Fibroblast of skin of left quadriceps (primary cell): ENCODE measurements around the gene UGGT1.
"Not testable (repeated sequence)": the region's sequence is repeated elsewhere in the genome, so short reads cannot be mapped to it uniquely, and the experiment has no call there.

Experiments
- DNase-seq, 2 experiments: peaks; one replicate each; pipeline ENCODE4 v3.0.0-alpha.2; 2013; ENCODE audit warnings: low read depth in 2 of 2

Gene UGGT1

GRCh38 chr2:128115921-128116623 is 25.1 kb downstream of the UGGT1 start:
- no peak for DNase-seq

GRCh38 chr2:128134573-128134972 is 43.6 kb downstream of the UGGT1 start:
- no peak for DNase-seq

- no peak for DNase-seq
These were observed 46.2 kb downstream of the UGGT1 start for GRCh38 chr2:128137094-128137616.

- no peak for DNase-seq
These were observed 48.6 kb downstream of the UGGT1 start for GRCh38 chr2:128139624-128140023.

- DNase-seq = no peak
These were observed 54.7 kb downstream of the UGGT1 start for GRCh38 chr2:128145651-128146050.

- DNase-seq = no peak
These were observed 62.8 kb downstream of the UGGT1 start for GRCh38 chr2:128153786-128154185.

GRCh38 chr2:128154225-128154624 is 63.2 kb downstream of the UGGT1 start:
- no peak for DNase-seq

- no peak for DNase-seq
These were observed 65.0 kb downstream of the UGGT1 start for GRCh38 chr2:128155970-128156369.

GRCh38 chr2:128156812-128157211 is 65.8 kb downstream of the UGGT1 start:
- no peak for DNase-seq

GRCh38 chr2:128157644-128158043 is 66.6 kb downstream of the UGGT1 start:
- DNase-seq = no peak

GRCh38 chr2:128158176-128158575 is 67.2 kb downstream of the UGGT1 start:
- DNase-seq = no peak

- no peak for DNase-seq
These were observed 68.4 kb downstream of the UGGT1 start for GRCh38 chr2:128159437-128159836.

GRCh38 chr2:128160616-128161275 is 69.7 kb downstream of the UGGT1 start:
- DNase-seq = no peak

GRCh38 chr2:128162266-128162665 is 71.3 kb downstream of the UGGT1 start:
- no peak for DNase-seq

- no peak for DNase-seq
These were observed 73.3 kb downstream of the UGGT1 start for GRCh38 chr2:128164311-128164710.

GRCh38 chr2:128166746-128167353 is 75.8 kb downstream of the UGGT1 start:
- DNase-seq = no peak

- no peak for DNase-seq
These were observed 78.1 kb downstream of the UGGT1 start for GRCh38 chr2:128169094-128169493.

GRCh38 chr2:128169497-128169896 is 78.5 kb downstream of the UGGT1 start:
- peak; percentile 6 to 15 for DNase-seq

GRCh38 chr2:128169933-128170709 is 79.1 kb downstream of the UGGT1 start:
- DNase-seq = no peak

- no peak for DNase-seq
These were observed 79.8 kb downstream of the UGGT1 start for GRCh38 chr2:128170776-128171175.

- DNase-seq = no peak
These were observed 81.2 kb downstream of the UGGT1 start for GRCh38 chr2:128172191-128172590.

- not testable (repeated sequence) for DNase-seq
These were observed 83.1 kb downstream of the UGGT1 start for GRCh38 chr2:128174067-128174466.
